Measurements from ENCODE around the gene PRPSAP1. TPM values are rescaled to one million over a fixed set of nuclear protein-coding genes. Genes with fewer than 3 reads are reported as not detected.

The PRPSAP1 gene
- total and polyA plus RNA-seq, 2 of the 8 experiments (the other 6 are each of a cell fraction or from before 2014, with no cell fraction given), result 32.0 to 54.2 TPM

DNA sequence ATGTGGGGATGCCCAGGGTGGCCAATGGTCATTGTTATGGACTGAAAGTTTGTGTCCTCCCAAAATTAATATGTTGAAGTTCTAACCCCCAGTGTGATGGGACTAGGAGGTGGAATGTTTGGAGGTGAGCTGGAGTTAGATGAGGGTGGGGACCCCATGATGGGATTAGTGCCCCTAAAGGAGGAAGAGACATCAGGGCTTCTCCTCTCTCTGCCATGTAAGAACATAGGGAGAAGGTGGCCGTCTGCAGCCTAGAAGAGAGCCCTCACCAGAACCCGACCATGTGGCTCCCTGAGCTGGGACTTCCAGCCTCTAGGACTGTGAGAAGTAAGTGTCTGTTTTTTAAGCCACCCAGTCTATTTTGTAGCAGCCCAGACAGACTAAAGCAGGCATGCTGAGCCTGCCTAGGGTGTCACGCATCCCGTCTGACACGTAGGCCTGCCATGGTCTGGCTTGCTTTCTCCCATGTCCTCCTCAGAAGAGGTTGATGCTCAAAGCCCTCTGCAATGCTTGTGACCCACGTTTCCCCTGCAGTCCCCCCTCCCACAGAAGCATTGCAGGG lies 4.0 kb upstream of the PRPSAP1 start (continued):
- TF ChIP-seq CHD7 (IDR thresholded peaks at IDR 0.05; ENCODE audit: insufficient replicate concordance, low read length), result no peak
- TF ChIP-seq RXRA (IDR thresholded peaks at IDR 0.05; ENCODE audit: insufficient read depth, low read depth, low read length), result no peak
- no peak for TF ChIP-seq CBX5 (IDR thresholded peaks at IDR 0.05; ENCODE audit: low read depth, low read length)
- no peak for TF ChIP-seq SIX5 (IDR thresholded peaks at IDR 0.05; ENCODE audit: low read depth, low read length)
- no peak for TF ChIP-seq SRF (IDR thresholded peaks at IDR 0.05; ENCODE audit: low read depth, low read length)
